LNCAP (cell line): ENCODE data around the gene TBX4.

Experiments used
- CTCF ChIP-seq: fragments of 450-650 bp; IDR thresholded peaks from 2 replicates; pipeline ENCODE4 v1.5.1; 2017; ENCODE audit warnings: mild to moderate bottlenecking

Gene TBX4

GRCh38 chr17:61451538-61452300, 503 bp upstream of the TBX4 start:
- TF ChIP-seq CTCF = no peak

GRCh38 chr17:61453566-61454380, 1.6 kb downstream of the TBX4 start:
- no peak for TF ChIP-seq CTCF

GRCh38 chr17:61454381-61455323, 2.4 kb downstream of the TBX4 start:
- TF ChIP-seq CTCF = no peak

GRCh38 chr17:61455324-61456060, 3.3 kb downstream of the TBX4 start:
- TF ChIP-seq CTCF = no peak

- TF ChIP-seq CTCF = no peak
Observed at GRCh38 chr17:61456061-61456681, 3.9 kb downstream of the TBX4 start.

GRCh38 chr17:61456688-61457225, 4.5 kb downstream of the TBX4 start:
- no peak for TF ChIP-seq CTCF
